ENCODE measurements around the gene SYT17. TPM values are rescaled to one million over a fixed set of nuclear protein-coding genes. Genes with fewer than 3 reads are reported as not detected.

SYT17 gene
- total RNA-seq, 1 experiment from 2014 or later = 11.8 TPM

GRCh38 chr16:19240494-19240893 is 72.5 kb downstream of the SYT17 start:
- no peak overlapping the region for H2AFZ ChIP-seq (ENCODE audit: low read length)
- H3K9me3 ChIP-seq (ENCODE audit: low read length) = no peaks in the 10 kb centered on the region
- H3K4me3 ChIP-seq (ENCODE audit: low read length) = no peak overlapping the region
- no peaks in the 10 kb centered on the region for H3K27me3 ChIP-seq (ENCODE audit: low read length)
- intact Hi-C loops (cut with micrococcal nuclease) = no loop called here
- TF ChIP-seq EZH2 (IDR thresholded peaks at IDR 0.05; ENCODE audit: low read length, unreplicated experiment) = no peak
- TF ChIP-seq CTCF (conservative IDR thresholded peaks at IDR 0.05; ENCODE audit: low read depth, low read length) = no peak
- no peak for TF ChIP-seq EZH2phosphoT487 (IDR thresholded peaks at IDR 0.05; ENCODE audit: borderline replicate concordance, low read length)
- POLR2A ChIA-PET (ENCODE audit: unreplicated experiment) = no interaction called here
- no TSS peak for BruUV-seq (replicated peaks)
- H3K9me2 ChIP-seq (replicated peaks; ENCODE audit: low read length) = no peaks in the 10 kb centered on the region
- H4K20me1 ChIP-seq (ENCODE audit: low read length) = no peaks in the 10 kb centered on the region
- H3K79me2 ChIP-seq (ENCODE audit: low read length) = no peaks in the 10 kb centered on the region
- no peak overlapping the region for H3K9ac ChIP-seq (ENCODE audit: low read length)
- no peaks in the 10 kb centered on the region for H3K36me3 ChIP-seq (ENCODE audit: low read depth, low read length)
- H3K27ac ChIP-seq (ENCODE audit: low read length) = no peak overlapping the region
- ATAC-seq (no peak), DNase-seq (no peak)
- H3K4me1 ChIP-seq (ENCODE audit: insufficient read depth, low read length) = peaks cover 15% of the 10 kb centered on the region
- CTCF ChIA-PET = no interaction called here
- H3F3A ChIP-seq (ENCODE audit: low read length, unreplicated experiment) = no peaks in the 10 kb centered on the region
- no peak overlapping the region for H3K4me2 ChIP-seq (ENCODE audit: low read length)

DNA sequence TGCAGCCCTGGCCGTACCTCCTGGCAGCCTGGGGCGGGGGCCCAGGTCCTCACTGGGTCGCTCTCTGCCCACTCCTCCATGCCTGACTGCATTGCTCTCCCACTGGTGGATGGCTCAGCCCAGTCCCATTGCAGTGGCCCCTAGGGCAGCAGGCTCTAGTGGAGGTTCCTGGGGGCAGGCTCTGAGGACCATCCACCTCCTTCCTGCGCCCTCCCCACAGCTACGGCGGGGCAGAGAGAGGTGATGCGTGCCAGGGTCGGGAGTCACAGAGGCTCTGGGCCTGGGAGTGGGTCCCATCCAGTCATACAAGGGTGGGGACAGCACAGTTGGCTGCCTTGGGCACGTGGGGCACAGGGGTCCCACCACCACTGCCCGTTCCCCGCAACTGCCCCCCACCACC is 73.5 kb downstream of the SYT17 start:
- H3K9me3 ChIP-seq (ENCODE audit: low read length) = no peaks in the 10 kb centered on the region
- H3K27ac ChIP-seq (ENCODE audit: low read length) = no peak overlapping the region
- BruUV-seq (replicated peaks) = no TSS peak
- peaks cover 9% of the 10 kb centered on the region; the same call in 1 of the 2 replicates for H3K4me1 ChIP-seq (ENCODE audit: insufficient read depth, low read length)
- no peak overlapping the region for H3K9ac ChIP-seq (ENCODE audit: low read length)
- no peaks in the 10 kb centered on the region for H3K79me2 ChIP-seq (ENCODE audit: low read length)
- CTCF ChIA-PET = no interaction called here
- no peak overlapping the region for H2AFZ ChIP-seq (ENCODE audit: low read length)
- TF ChIP-seq CTCF (conservative IDR thresholded peaks at IDR 0.05; ENCODE audit: low read depth, low read length) (no peak), EZH2 (IDR thresholded peaks at IDR 0.05; ENCODE audit: low read length, unreplicated experiment) (no peak), EZH2phosphoT487 (IDR thresholded peaks at IDR 0.05; ENCODE audit: borderline replicate concordance, low read length) (no peak)
- POLR2A ChIA-PET (ENCODE audit: unreplicated experiment) = interaction anchor here (0.5 kb wide), 1 partner anchor 146 kb away, joined by 3 read pairs; no protein-coding TSS in a partner anchor
- no peaks in the 10 kb centered on the region for H4K20me1 ChIP-seq (ENCODE audit: low read length)
- intact Hi-C loops (cut with micrococcal nuclease) = no loop called here
- ATAC-seq (no peak), DNase-seq (no peak)
- no peaks in the 10 kb centered on the region for H3K36me3 ChIP-seq (ENCODE audit: low read depth, low read length)
- H3F3A ChIP-seq (ENCODE audit: low read length, unreplicated experiment) = no peaks in the 10 kb centered on the region
- H3K4me2 ChIP-seq (ENCODE audit: low read length) = no peak overlapping the region
- no peaks in the 10 kb centered on the region for H3K27me3 ChIP-seq (ENCODE audit: low read length)
- H3K4me3 ChIP-seq (ENCODE audit: low read length) = no peak overlapping the region
- no peaks in the 10 kb centered on the region for H3K9me2 ChIP-seq (replicated peaks; ENCODE audit: low read length)

DNA sequence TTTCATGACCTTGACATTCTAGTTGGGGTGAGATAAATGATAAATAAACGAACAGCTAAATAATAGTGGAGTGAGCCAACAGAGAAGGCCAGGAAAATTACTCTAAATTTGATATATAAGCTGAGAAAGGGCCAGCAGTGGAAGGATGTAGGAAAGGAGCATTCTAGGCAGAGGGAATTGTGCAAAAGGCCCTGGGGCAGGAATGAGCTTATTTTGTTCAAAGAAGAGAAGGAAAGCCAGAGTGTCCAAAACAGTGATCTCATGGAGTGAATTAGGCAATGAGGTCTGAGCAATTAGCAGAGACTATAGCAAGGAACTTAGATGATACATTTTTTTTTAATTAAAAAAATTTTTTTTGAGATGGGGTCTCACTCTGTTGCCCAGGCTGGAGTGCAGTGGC is 74.1 kb downstream of the SYT17 start:
- POLR2A ChIA-PET (ENCODE audit: unreplicated experiment) = interaction anchor here (0.5 kb wide), 1 partner anchor 145 kb away, joined by 3 read pairs; no protein-coding TSS in a partner anchor
- no peak for DNase-seq
- BruUV-seq (replicated peaks) = no TSS peak

More for the DNA sequence above, 74.1 kb downstream of the SYT17 start:
- no peaks in the 10 kb centered on the region for H4K20me1 ChIP-seq (ENCODE audit: low read length)
- no peak for ATAC-seq
- H3K27ac ChIP-seq (ENCODE audit: low read length) = no peak overlapping the region
- H3K9ac ChIP-seq (ENCODE audit: low read length) = no peak overlapping the region
- H3K79me2 ChIP-seq (ENCODE audit: low read length) = no peaks in the 10 kb centered on the region
- H3K9me2 ChIP-seq (replicated peaks; ENCODE audit: low read length) = no peaks in the 10 kb centered on the region
- H2AFZ ChIP-seq (ENCODE audit: low read length) = no peak overlapping the region
- no peaks in the 10 kb centered on the region for H3K36me3 ChIP-seq (ENCODE audit: low read depth, low read length)
- CTCF ChIA-PET = no interaction called here
- no peaks in the 10 kb centered on the region for H3K27me3 ChIP-seq (ENCODE audit: low read length)
- TF ChIP-seq CTCF (conservative IDR thresholded peaks at IDR 0.05; ENCODE audit: low read depth, low read length) (no peak), EZH2 (IDR thresholded peaks at IDR 0.05; ENCODE audit: low read length, unreplicated experiment) (no peak), EZH2phosphoT487 (IDR thresholded peaks at IDR 0.05; ENCODE audit: borderline replicate concordance, low read length) (no peak)
- H3K4me3 ChIP-seq (ENCODE audit: low read length) = no peak overlapping the region
- no peaks in the 10 kb centered on the region for H3F3A ChIP-seq (ENCODE audit: low read length, unreplicated experiment)
- intact Hi-C loops (cut with micrococcal nuclease) = no loop called here
- no peaks in the 10 kb centered on the region for H3K9me3 ChIP-seq (ENCODE audit: low read length)
- no peak overlapping the region for H3K4me2 ChIP-seq (ENCODE audit: low read length)
- H3K4me1 ChIP-seq (ENCODE audit: insufficient read depth, low read length) = peaks cover 3% of the 10 kb centered on the region; the same call in 1 of the 2 replicates
